Measurements from ENCODE around the gene LGR6.
A peak's percentile ranks its signal among the peaks of the same experiment; 100 is the strongest.

The LGR6 gene

GRCh38 chr1:202200669-202201068 lies 7.1 kb downstream of the LGR6 start:
- peak in 6 of 14 donors; percentile 6 to 60 (median 22) for DNase-seq

GRCh38 chr1:202201266-202201665 lies 7.7 kb downstream of the LGR6 start:
- DNase-seq, result no peak

GRCh38 chr1:202201971-202202370 lies 8.4 kb downstream of the LGR6 start:
- no peak for DNase-seq

- peak in 1 of 14 donors; percentile 74 for DNase-seq
These were observed 9.0 kb downstream of the LGR6 start for GRCh38 chr1:202202500-202203168.

GRCh38 chr1:202203238-202204039 lies 9.8 kb downstream of the LGR6 start:
- DNase-seq, result no peak

GRCh38 chr1:202204065-202204464 lies 10.5 kb downstream of the LGR6 start:
- DNase-seq, result no peak

GRCh38 chr1:202205523-202206190 lies 12.1 kb downstream of the LGR6 start:
- DNase-seq, result no peak

GRCh38 chr1:202207292-202207691 lies 13.7 kb downstream of the LGR6 start:
- no peak for DNase-seq

- no peak for DNase-seq
These were observed 14.8 kb downstream of the LGR6 start for GRCh38 chr1:202208351-202208857.

- peak in 1 of 14 donors; percentile 56 for DNase-seq
These were observed 16.8 kb downstream of the LGR6 start for GRCh38 chr1:202210385-202210784.

- DNase-seq, result no peak
These were observed 17.4 kb downstream of the LGR6 start for GRCh38 chr1:202210969-202211368.

GRCh38 chr1:202212787-202213186 lies 19.2 kb downstream of the LGR6 start:
- no peak for DNase-seq

- no peak for DNase-seq
These were observed 19.9 kb downstream of the LGR6 start for GRCh38 chr1:202213361-202214088.

GRCh38 chr1:202214089-202214843 lies 20.7 kb downstream of the LGR6 start:
- no peak for DNase-seq

GRCh38 chr1:202215472-202216130 lies 22.0 kb downstream of the LGR6 start:
- no peak for DNase-seq

- peak in 5 of 14 donors; percentile 10 to 49 (median 32) for DNase-seq
These were observed 23.1 kb downstream of the LGR6 start for GRCh38 chr1:202216691-202217090.

- DNase-seq, result no peak
These were observed 23.9 kb downstream of the LGR6 start for GRCh38 chr1:202217516-202217915.

GRCh38 chr1:202217951-202218350 lies 24.4 kb downstream of the LGR6 start:
- no peak for DNase-seq

- DNase-seq, result no peak
These were observed 27.1 kb downstream of the LGR6 start for GRCh38 chr1:202220733-202221132.

- DNase-seq, result no peak
These were observed 28.6 kb downstream of the LGR6 start for GRCh38 chr1:202221911-202222909.
